GM21786 (cell line): ENCODE data around the gene SLC30A1.
"Not testable (repeated sequence)": the region's sequence is repeated elsewhere in the genome, so short reads cannot be mapped to it uniquely, and the experiment has no call there.

Source experiments
- ATAC-seq: cut with Tn5 transposase; IDR thresholded peaks from one replicate; pipeline ENCODE4 v1.9.1; 2021; ENCODE audit not compliant: unreplicated experiment

Gene SLC30A1

GRCh38 chr1:211586538-211586937 lies 7.6 kb upstream of the SLC30A1 start:
- no peak for ATAC-seq

GRCh38 chr1:211583011-211583992 lies 4.3 kb upstream of the SLC30A1 start:
- no peak for ATAC-seq

- no peak for ATAC-seq
Measured at GRCh38 chr1:211581526-211581925, 2.6 kb upstream of the SLC30A1 start.

- ATAC-seq: no peak
Measured at GRCh38 chr1:211580303-211580687, 1.3 kb upstream of the SLC30A1 start.

GRCh38 chr1:211579440-211580302 lies 710 bp upstream of the SLC30A1 start:
- peak; percentile 32 for ATAC-seq

- ATAC-seq: peak; percentile 32
Measured at GRCh38 chr1:211577819-211578639, 932 bp downstream of the SLC30A1 start.

- ATAC-seq: no peak
Measured at GRCh38 chr1:211577277-211577818, 1.6 kb downstream of the SLC30A1 start.

GRCh38 chr1:211576717-211577116 lies 2.2 kb downstream of the SLC30A1 start:
- ATAC-seq: no peak

- no peak for ATAC-seq
Measured at GRCh38 chr1:211574705-211575104, 4.3 kb downstream of the SLC30A1 start.

- ATAC-seq: no peak
Measured at GRCh38 chr1:211571998-211572397, 7.0 kb downstream of the SLC30A1 start.

GRCh38 chr1:211570378-211570777 lies 8.6 kb downstream of the SLC30A1 start:
- not testable (repeated sequence) for ATAC-seq

GRCh38 chr1:211566431-211567025 lies 12.4 kb downstream of the SLC30A1 start:
- peak; percentile 82 for ATAC-seq

GRCh38 chr1:211564084-211564483 lies 14.9 kb downstream of the SLC30A1 start:
- no peak for ATAC-seq

- ATAC-seq: no peak
Measured at GRCh38 chr1:211559222-211560010, 19.5 kb downstream of the SLC30A1 start.

- no peak for ATAC-seq
Measured at GRCh38 chr1:211557894-211558625, 20.9 kb downstream of the SLC30A1 start.

GRCh38 chr1:211553549-211553948 lies 25.4 kb downstream of the SLC30A1 start:
- no peak for ATAC-seq

GRCh38 chr1:211551638-211552460 lies 27.1 kb downstream of the SLC30A1 start:
- ATAC-seq: no peak
